ENCODE results near the gene CYP2S1.
"Not testable (repeated sequence)": the region's sequence is repeated elsewhere in the genome, so short reads cannot be mapped to it uniquely, and the experiment has no call there.

CYP2S1 gene

DNA sequence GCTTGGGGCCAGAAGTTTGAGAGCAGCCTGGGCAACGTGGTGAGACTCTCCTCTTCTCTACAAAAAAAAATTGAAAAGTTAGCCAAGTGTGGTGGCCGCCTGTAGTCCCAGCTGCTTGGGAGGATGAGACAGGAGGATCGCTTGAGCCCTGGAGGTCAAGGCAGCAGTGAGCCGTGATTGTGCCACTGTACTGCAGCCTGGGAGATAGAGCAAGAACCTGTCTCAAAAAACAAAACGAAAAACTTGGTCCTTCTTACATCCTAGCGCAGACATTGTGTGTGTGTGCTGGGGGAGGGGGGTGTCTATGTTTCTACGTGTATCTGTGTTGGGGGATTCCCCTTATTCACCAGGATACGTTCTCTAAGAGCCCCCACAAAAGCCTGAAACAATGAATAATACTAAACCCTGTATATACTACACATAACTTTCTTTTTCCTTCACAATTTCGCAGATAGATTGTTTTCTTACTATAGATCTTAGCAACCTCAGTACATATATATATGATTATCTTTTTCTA lies 33.9 kb downstream of the CYP2S1 start:
- DNase-seq: no peak

DNA sequence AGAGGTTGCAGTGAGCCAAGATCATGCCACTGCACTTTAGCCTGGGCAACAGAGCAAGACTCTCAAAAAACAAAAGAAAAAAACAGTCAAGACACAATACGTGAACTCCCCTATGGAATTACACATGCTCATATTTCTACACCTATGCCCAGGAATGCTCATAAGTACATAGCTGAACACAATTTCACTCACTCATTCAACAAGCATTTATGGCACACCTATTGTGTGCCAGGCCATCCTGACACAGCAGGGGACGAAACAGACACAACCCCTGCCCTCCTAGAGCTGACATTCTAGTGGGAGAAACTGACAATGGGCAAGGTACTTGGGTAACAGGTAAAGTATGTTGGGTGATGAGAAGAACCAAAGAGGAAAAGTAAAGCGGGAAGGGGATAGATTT lies 35.5 kb downstream of the CYP2S1 start:
- no peak for DNase-seq

- not testable (repeated sequence) for DNase-seq
Measured at GRCh38 chr19:41229338-41229737, 36.3 kb downstream of the CYP2S1 start.

GRCh38 chr19:41230067-41230857 lies 37.2 kb downstream of the CYP2S1 start:
- no peak for DNase-seq

GRCh38 chr19:41232686-41233085 lies 39.7 kb downstream of the CYP2S1 start:
- DNase-seq: no peak

- no peak for DNase-seq
Measured at GRCh38 chr19:41233748-41234240, 40.8 kb downstream of the CYP2S1 start.

DNA sequence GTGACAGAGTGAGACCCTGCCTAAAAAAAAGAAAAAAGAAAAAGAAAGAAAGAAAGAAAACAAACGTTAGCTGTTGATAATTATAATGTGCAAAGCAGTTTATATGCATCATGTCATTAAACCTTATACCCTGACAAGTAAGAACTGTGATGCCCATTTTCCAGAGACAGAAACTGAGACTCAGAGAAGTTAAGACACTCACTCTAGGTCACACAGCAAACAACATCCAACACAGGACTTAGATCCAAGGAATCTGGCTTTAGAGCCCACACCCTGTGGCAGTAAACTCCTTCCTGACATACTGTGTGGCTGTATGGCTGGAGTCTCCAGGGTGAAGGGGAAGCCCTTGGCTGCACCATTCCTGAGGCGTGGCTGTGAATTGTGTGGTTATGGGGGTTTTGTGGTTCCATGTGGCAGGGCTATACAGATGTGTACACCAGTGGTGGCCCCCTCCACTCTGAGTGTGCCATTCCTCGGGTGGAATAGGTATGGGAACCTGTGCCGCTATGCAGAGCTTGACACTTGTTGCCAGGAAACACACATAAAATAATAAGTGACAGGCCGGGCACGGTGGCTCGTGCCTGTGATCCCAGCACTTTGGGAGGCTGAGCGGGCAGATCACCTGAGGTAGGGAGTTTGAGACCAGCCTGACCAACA lies 41.6 kb downstream of the CYP2S1 start:
- no peak for DNase-seq

GRCh38 chr19:41235480-41235879 lies 42.5 kb downstream of the CYP2S1 start:
- no peak for DNase-seq

GRCh38 chr19:41238244-41238643 lies 45.2 kb downstream of the CYP2S1 start:
- no peak for DNase-seq

DNA sequence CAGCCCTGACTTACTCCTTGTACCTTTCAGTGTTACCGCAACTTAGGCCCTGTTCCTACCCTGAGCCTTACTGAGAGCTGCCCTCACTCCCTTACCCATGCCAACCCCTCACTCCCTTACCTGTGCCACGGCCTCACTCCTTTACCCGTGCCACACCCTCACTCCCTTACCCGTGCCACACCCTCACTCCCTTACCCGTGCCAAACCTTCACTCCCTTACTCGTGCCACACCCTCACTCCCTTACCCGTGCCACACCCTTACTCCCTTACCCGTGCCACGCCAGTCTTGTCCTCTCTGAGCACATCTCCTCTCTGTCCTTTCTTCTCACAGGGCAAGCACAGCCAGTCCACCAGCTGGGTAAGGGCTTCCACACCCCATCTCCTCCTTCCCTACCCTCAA lies 46.3 kb downstream of the CYP2S1 start:
- no peak for DNase-seq

GRCh38 chr19:41239961-41240574 lies 47.0 kb downstream of the CYP2S1 start:
- DNase-seq: no peak

DNA sequence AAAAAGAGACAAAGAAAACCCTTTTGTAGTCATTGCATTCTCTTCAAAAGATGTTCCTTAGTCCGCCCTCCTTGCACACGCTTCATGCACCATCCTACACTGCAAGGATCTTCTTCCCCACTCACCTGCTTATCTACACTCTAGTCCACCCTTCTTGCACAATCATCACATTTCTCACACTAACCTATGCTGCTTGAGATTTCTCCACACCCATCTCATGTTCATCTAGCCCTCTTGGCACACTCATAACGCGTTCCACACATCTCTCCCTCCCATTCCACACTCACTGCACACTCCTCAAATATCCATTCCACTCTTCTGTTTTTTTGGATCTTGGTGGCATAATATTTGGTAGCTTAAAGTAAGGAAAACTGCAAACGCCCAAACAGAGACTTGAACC lies 48.8 kb downstream of the CYP2S1 start:
- no peak for DNase-seq

DNA sequence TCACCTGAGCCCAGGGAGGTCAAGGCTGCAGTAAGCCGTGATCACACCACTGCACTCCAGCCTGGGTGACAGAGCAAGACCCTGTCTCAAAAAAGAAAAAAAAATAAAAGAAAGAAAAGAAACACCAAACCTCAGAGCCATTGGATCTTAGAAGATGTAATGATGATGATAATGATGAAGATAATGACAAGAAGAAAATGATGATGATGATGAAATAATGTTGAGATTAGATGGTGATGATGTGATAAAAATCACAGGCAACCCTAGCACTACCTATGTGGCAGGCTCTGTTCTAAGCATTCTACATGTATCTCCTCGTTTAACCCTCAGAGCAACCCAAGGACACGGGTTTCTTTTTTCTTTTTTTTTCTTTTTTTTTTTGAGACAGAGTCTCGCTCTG lies 51.1 kb downstream of the CYP2S1 start:
- no peak for DNase-seq

DNA sequence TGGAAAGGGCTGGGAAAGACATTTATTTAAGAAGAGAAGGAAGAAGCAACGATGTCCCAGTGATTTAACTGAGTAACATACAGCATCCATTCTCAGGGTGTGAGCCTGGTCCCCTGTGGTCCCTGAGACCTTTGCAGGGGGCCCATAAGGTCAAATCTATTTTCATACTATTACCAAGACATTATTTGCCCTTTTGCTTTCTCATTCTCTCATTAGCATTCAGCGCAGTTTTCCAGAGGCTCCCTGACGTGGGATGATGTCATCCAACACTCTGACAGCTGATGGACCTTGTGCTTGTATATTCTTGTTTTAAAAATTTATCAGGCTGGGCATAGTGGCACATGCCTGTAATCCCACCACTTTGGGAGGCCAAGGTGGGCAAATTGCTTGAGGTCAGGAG lies 52.8 kb downstream of the CYP2S1 start:
- DNase-seq: no peak

- DNase-seq: no peak
Measured at GRCh38 chr19:41248895-41249294, 55.9 kb downstream of the CYP2S1 start.

- DNase-seq: no peak
Measured at GRCh38 chr19:41249707-41250423, 56.8 kb downstream of the CYP2S1 start.

DNA sequence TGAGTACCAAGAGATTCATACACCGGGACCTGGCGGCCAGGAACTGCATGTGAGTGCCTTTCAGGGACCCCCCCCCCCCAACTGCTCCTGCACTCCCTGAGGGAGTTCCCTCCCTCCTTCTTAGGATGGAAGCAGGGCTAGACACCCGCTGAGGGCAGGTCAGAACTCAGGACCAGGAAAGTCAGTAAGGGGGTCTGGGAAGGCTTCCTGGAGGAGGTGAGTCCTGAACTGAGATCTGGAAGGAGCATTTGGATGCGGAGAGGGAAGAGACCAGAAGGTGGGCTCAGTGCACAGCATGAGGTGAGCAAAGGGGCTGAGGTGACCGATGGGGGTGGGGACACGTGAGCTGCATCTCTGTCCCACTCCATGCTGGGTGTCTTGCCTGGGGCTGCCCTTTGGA lies 60.6 kb downstream of the CYP2S1 start:
- no peak for DNase-seq

GRCh38 chr19:41255171-41255570 lies 62.2 kb downstream of the CYP2S1 start:
- DNase-seq: no peak
